HG02571 (cell line): Measurements from ENCODE around the gene DBNDD1.
"Not testable (repeated sequence)": the region's sequence is repeated elsewhere in the genome, so short reads cannot be mapped to it uniquely, and the experiment has no call there.

Source experiments
- ATAC-seq: cut with Tn5 transposase; IDR thresholded peaks from one replicate; pipeline ENCODE4 v1.9.1; 2021; ENCODE audit warnings: mild to moderate bottlenecking, moderate library complexity; ENCODE audit not compliant: unreplicated experiment

Gene DBNDD1

DNA sequence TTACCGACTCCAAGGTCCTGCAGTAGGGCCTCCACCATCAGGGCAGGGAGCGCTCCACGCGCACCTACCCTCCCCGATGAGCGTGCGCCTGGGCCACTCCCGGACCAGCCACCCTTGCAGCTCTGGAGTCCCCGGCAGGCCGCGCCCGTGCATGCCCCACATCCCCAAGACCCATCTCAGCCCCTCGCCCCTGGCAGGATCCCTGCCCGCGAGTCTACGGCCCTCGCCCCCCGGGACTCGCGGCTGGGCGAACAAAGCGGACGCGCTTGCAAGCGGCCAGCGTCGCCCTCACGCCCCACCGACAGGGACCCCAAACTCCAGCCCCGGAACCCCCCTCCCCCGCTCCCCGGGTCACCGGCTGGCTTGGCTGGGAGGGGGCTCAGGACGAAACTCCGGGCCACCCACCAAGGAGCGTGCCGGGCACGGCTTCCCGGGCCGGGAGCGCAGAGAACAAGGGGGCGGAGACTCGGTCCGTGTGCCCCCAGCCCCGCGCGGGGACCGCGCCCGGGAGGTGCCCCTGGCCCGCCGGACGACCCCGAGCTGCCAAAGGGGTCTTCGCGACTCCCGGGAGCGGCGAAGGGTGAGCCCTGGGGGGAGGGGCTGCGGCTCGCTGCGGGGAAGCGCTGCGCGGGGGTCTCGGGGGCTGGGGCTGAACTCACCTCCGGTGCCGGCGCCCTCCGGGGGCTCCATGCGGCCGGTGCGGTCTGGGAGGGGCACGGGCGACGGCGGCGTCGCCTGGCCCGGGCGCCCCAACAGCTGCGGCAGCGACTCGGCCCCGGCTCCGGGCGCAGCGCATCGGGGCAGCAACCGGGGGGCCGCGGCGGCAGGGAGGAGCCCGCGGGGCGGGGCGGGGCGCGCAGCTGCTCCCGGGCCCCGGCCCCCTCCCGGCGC lies at the start of gene DBNDD1:
Gene DBNDD1 (minus strand): TSS at position 805 of the 891 bp plus-strand sequence. CDS start 115 bp downstream, at position 690.
- ATAC-seq: no peak

GRCh38 chr16:90061437-90061836 lies 42.2 kb upstream of the DBNDD1 start:
- no peak for ATAC-seq

DNA sequence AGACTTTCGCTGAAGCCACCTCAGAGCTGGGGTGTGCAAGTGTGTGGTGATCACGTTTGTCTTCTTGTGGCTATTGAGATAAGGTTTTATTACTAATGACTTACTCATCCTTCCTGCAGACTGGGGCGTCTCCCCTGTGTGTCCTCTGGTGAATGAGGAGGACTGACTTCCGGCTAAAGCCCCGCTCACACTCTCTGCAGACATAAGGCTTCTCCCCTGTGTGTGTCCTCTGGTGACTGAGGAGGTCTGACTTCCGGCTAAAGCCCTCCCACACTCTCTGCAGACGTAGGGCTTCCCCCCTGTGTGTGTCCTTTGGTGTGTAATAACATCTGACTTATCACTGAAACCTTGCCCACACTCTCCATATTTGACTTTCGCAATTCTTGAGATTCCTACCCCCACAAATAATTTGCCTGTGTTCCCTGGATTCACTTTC lies 38.5 kb upstream of the DBNDD1 start:
- ATAC-seq: no peak

- not testable (repeated sequence) for ATAC-seq
Measured at GRCh38 chr16:90056521-90056920, 37.3 kb upstream of the DBNDD1 start.

- no peak for ATAC-seq
Measured at GRCh38 chr16:90055371-90055770, 36.1 kb upstream of the DBNDD1 start.

GRCh38 chr16:90054554-90054953 lies 35.3 kb upstream of the DBNDD1 start:
- no peak for ATAC-seq

DNA sequence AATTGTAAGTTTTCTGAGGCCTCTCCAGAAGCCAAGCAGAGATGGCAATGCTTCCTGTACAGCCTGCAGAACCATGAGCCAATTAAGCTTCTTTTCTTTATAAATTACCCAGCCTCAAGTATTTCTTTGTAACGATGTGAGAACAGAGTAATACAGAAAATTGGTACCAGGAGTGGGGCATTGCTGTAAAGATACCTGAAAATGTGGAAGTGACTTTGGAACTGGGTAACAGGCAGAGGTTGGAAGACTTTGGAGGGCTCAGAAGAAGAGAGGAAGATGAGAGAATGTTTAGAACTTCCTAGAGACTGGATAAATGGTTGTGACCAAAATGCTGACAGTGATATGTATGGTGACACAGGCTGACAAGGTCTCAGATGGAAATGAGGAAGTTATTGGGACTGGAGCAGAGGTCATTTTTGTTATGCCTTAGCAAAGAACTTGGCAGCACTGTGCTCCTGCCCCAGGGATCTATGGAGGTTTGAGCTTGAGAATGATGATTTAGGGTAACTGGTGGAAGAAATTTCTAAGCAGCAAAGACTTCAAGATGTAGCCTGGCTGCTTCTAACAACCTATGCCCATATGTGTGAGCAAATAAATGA lies 34.7 kb upstream of the DBNDD1 start:
- no peak for ATAC-seq

- ATAC-seq: no peak
Measured at GRCh38 chr16:90050969-90051368, 31.7 kb upstream of the DBNDD1 start.

- no peak for ATAC-seq
Measured at GRCh38 chr16:90048737-90049330, 29.6 kb upstream of the DBNDD1 start.

DNA sequence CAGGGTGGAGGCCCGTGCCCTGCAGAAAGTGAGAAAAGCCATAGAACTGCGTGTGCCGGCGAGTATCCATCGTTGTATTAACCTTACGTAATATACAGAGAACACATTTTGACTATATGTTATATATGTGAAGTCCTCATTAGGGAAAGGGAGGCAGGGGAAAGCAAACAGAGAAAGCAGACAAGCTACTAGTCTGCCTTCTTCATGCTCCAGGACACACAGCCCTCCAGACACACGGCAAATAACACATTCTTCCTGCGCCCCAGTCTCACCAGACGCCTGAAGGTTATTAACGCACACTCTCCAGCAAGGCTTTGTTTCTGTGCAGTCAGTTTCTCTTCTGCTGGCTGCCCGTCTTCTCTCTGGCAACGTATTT lies 29.1 kb upstream of the DBNDD1 start:
- no peak for ATAC-seq

- ATAC-seq: no peak
Measured at GRCh38 chr16:90047714-90048346, 28.6 kb upstream of the DBNDD1 start.

DNA sequence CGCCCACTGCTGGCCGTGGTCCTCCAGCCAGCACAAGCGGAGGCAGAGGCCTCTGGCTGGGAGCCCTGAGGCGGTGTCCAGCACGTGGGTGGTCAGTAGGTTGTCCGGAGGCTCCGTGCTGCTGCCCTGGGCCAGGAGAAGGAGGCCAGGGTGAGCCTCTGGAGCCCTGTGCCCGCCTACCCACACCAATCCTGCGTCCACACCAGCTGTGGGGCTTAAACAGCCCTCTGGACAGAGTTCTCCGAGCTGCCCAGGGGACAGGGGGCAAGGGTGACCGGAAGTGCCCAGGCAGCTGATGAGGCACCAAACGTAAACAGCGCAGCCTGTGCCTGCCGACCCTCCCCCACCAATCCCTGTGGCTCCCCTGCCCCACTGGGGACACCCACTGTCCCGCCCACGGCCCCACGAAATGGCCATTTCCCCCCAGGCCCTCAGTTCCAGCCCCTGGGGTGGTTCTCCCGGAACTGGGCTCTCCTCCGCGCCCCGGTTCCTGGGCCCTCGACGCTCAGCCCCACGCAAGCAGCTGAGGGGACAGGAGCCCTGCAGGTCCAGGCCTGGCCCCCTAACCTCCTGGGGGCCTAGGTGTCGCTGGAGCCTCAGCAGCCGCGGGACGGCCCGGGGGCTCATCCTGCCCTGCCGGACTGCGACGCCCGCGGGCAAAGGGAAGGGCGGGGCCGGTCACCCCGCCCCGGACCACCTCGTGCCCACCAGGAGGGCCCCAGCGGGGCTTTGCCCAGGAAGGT lies 27.9 kb upstream of the DBNDD1 start:
- no peak for ATAC-seq

GRCh38 chr16:90046122-90046970 lies 27.1 kb upstream of the DBNDD1 start:
- no peak for ATAC-seq

DNA sequence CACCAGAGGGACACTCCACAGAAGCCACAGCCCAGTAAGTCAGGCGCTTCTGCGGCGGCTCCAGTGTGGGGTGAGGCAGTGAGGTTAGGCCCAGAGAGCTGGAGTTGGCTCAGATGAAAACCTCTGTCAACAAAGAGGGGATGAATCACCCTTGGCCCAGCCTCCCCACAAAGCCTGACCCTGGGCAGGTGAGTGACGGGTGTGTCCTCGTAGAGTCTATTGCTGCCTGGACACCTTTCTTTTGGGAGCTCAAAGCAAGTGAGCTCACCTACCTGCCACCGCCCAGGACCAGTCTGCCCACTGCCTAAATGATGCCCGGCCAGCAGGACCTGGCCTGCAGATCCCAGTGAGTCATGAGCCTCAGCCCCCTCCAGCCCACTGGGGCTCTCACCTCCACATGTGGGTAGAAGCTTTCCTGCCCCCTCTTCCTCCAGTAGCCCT lies 24.9 kb upstream of the DBNDD1 start:
- ATAC-seq: no peak

GRCh38 chr16:90043526-90043925 lies 24.3 kb upstream of the DBNDD1 start:
- ATAC-seq: no peak

DNA sequence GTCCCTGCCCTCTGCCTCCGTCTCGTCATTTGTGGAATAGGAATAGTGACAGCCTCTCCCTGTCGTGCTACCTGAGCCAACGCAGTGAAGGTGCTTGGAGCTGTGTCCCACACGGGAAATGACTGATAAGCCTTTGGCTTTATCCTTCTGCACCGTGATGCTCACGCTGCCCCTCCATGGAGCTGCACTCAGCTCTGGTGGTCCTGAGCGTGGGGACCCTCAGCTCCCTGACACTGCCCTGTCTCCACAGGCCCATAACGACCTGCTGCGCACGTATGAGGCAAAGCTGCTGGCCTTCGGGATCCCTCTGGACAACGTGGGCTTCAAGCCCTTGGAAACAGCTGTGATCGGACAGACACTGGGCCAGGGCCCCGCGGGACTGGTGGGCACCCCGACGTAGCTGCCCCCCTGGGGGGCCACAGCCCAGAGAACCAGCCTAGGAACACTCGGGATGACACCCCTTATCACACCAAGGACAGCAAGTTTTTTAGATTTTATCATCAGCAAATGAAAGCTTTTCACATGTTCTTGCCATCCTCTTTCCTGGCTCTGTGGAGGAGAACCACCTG lies 23.8 kb upstream of the DBNDD1 start:
- no peak for ATAC-seq

DNA sequence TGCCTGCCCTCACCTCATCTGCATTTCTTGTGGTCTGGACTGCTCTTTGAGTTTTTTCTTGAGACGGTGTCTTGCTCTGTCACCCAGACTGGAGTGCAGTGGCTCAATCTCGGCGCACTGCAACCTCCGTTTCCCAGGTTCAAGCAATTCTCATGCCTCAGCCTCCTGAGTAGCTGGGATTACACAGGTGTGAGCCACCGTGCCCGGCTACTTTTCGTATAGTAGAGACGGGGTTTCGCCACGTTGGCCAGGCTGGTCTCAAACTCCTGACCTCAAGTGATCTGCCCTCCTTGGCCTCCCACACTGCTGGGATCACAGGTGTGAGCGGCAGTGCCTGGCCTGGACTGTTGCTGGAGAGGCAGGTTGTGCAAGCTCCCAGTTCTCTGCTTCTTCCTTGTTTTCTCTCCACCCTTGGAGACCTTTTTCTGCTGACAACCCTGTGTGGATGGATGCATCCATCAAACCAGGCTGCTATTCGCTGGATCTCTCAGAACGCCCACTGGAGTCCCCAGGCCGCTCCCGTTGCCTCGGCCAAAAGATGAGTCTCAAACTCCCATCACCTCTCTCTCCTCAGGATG lies 22.7 kb upstream of the DBNDD1 start:
- ATAC-seq: no peak

DNA sequence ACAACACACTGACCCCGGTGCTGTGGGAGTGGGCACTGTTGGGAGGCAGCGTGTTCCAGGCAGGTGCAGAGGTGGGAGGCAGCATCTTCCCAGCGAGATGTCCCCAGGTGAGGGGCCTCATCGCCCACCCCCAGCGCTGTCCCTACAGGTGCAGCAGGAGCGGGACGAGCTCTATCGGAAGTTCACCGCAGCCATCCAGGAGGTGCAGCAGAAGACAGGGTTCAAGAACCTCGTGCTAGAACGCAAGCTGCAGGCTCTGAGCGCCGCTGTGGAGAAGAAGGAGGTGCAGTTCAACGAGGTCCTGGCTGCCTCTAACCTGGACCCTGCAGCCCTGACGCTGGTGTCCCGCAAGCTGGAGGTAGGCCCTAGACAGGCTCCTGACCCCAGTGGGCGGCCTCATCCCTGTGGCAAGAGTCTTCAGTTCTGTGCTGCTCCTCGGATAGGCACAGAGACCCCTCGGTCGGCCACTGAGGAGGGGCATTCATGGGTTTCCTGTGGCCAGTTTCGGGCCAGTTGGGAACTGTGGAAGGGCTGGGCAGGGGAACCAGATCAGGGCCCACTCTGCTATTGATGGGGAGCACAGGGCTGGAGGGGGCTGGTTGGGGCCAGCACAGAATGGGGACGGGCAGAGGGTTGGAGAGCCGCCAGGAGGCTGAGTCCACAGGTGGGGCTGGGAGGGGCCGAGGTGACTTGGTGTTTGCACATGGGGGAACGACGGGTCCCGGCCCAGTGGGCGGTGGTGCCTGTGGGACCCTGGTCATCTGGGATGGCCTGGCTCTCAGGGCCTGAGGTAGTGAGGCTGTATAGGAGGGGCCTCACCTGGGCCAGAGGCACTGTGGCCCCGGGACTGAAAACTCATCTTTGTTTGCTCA lies 21.1 kb upstream of the DBNDD1 start:
- ATAC-seq: no peak
